GM19452 (cell line): Measurements from ENCODE around the gene GOLGA8A.
"Not testable (repeated sequence)": the region's sequence is repeated elsewhere in the genome, so short reads cannot be mapped to it uniquely, and the experiment has no call there.

Source experiments
- ATAC-seq: cut with Tn5 transposase; IDR thresholded peaks from one replicate; pipeline ENCODE4 v1.9.1; 2021; ENCODE audit not compliant: unreplicated experiment

Gene GOLGA8A

DNA sequence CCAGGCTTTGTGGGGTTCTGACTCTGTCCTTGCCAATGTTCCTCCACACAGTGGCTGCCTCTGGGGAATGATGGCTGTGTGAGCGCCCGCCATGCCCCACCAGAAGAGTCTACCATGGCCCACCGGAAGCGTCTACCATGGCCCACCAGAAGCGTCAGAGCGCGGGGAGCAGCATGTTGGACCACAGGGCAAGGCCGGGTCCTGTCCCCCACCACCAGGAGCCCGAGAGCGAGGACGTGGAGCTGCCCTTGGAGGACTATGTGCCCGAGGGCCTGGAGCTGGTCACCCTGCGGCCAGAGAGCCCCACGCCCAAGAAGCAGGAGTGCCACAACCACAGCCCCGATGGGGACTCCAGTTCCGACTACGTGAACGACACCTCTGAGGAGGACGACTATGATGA, 28.1 kb downstream of the GOLGA8A start:
- ATAC-seq: not testable (repeated sequence)

- ATAC-seq: not testable (repeated sequence)
These were observed 28.6 kb downstream of the GOLGA8A start for GRCh38 chr15:34408973-34409372.

GRCh38 chr15:34403899-34404298, 33.7 kb downstream of the GOLGA8A start:
- not testable (repeated sequence) for ATAC-seq

- ATAC-seq: peak; percentile 58
These were observed 34.4 kb downstream of the GOLGA8A start for GRCh38 chr15:34403160-34403598.

DNA sequence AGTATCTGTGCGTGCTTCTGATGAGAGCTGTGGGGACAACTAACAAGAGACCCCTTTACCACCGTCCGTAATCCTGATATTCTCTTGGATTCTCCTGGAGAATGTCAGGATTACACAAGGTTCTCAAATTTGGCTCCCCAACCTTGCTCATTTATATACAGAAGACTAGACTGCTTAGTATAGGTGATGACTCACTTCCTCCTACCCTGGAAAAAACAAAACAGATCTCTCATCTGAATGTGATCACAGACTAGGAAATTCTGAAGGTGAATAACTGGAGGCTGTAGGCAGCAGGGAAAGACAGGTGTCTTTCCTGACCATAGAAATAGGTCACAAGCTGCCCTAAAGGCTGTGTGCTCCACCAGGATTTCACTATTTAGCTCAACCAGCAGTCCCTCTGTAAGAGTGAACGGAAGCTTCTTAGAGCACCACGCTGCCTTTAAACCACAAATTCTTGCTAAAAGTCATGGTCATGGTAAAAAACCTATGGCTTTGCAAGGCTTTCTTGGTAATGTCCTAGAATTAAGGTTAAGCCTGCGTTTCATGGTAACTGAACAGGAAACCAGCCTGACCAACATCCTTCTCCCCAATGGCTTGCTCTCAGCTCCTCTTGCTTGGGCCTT, 39.9 kb downstream of the GOLGA8A start:
- ATAC-seq: not testable (repeated sequence)

DNA sequence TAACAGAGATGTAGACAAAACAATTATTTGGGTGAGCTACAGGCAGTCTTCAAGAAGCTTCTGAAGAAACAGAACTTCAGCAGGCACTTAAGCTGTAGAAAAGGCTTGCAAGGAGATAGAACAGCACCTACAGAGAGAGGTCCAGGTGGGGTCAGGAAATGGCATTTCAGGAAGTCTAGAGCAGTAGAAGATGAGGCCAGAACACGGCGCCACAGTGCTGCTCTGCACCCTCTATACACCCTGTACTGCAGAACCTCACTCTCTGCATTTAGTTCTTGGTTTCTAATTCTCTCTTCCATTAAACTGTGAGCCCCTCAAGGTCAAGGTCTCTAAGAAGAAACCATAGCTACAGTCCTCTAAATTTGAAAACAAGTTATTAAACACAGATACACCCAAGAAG, 44.6 kb downstream of the GOLGA8A start:
- not testable (repeated sequence) for ATAC-seq

GRCh38 chr15:34389594-34390086, 48.0 kb downstream of the GOLGA8A start:
- ATAC-seq: not testable (repeated sequence)
